PFSK-1 (cell line): Measurements from ENCODE around the gene MMP11.

Experiments
- POLR2AphosphoS5 ChIP-seq: IDR thresholded peaks from 2 replicates; pipeline ENCODE4 v1.6.1; 2012; ENCODE audit warnings: low read depth, mild to moderate bottlenecking, control low read depth, low read length, moderate library complexity
- REST ChIP-seq, 2 experiments: IDR thresholded peaks; 2 replicates each; pipeline versions ENCODE4 v1.6.1 to v1.8.0; 2011 to 2012; ENCODE audit warnings: low read depth in 2 of 2, low read length in 2 of 2, control low read depth in 1 of 2, inconsistent platforms in 1 of 2, mild to moderate bottlenecking in 1 of 2, moderate library complexity in 1 of 2; ENCODE audit not compliant: insufficient read depth in 1 of 2

- no peak for TF ChIP-seq POLR2AphosphoS5
- no peak for TF ChIP-seq REST (IDR thresholded peaks at IDR 0.05; ENCODE audit: insufficient read depth in 1 of 2, low read depth in 2 of 2, low read length in 2 of 2)
Measured at GRCh38 chr22:23750367-23750713, 22.3 kb upstream of the MMP11 start.
